Muscle layer of duodenum (tissue), 2 donors: Measurements from ENCODE around the gene NUMBL.

Source experiments
- H3K27ac ChIP-seq: one replicate; pipeline ENCODE4 v1.7.0; 2013; ENCODE audit warnings: mild to moderate bottlenecking, low read length
- H3K27me3 ChIP-seq: one replicate; pipeline ENCODE4 v1.7.0; 2013; ENCODE audit warnings: low read depth, mild to moderate bottlenecking, control low read depth, low read length
- H3K36me3 ChIP-seq, 2 donors: one replicate each; pipeline ENCODE4 v1.7.0; 2013; ENCODE audit warnings: low read length in 2 of 2, control low read depth in 1 of 2, mild to moderate bottlenecking in 1 of 2; ENCODE audit not compliant: insufficient read depth in 2 of 2, control insufficient read depth in 1 of 2
- H3K4me1 ChIP-seq, 2 donors: one replicate each; pipeline ENCODE4 v1.7.0; 2013; ENCODE audit warnings: low read length in 2 of 2, mild to moderate bottlenecking in 2 of 2, control low read depth in 1 of 2, moderate library complexity in 1 of 2; ENCODE audit not compliant: insufficient read depth in 2 of 2, control insufficient read depth in 1 of 2
- H3K4me3 ChIP-seq, 2 donors: one replicate each; pipeline ENCODE4 v1.7.0; 2013; ENCODE audit warnings: low read length in 2 of 2, low read depth in 1 of 2, mild to moderate bottlenecking in 1 of 2
- H3K9me3 ChIP-seq, 2 donors: one replicate each; pipeline ENCODE4 v1.7.0; 2013; ENCODE audit warnings: low read length in 2 of 2, control low read depth in 1 of 2, mild to moderate bottlenecking in 1 of 2; ENCODE audit not compliant: control insufficient read depth in 1 of 2
- donor health status: healthy.

The NUMBL gene

DNA sequence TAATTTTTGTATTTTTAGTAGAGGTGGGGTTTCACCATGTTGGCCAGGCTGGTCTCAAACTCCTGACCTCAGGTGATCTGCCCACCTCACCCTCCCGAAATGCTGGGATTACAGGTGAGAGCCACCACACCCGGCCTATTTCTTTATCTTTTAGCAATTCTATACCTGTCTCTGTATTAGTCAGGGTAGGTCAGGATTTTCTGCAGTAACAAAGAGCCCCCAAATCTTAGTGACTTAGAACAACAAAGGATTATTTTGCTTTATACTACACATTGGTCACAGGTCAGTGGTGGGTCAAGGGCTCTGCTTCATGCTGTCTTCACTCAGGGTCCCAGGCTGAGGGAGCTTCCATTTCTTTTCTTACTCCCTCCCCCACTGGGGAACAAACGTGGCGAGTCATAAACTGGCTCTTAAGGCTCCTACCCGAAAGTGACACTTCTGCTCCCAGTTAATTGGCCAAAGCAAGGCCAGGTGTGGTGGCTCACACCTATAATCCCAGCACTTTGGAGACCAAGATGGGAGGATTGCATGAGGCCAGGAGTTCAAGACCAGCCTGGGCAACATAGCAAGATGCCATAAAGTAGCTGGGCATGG, 33.3 kb upstream of the NUMBL start:
- Histone ChIP-seq H3K36me3 (peaks cover 36 to 46% of the 10 kb centered on the region in 2 donors), H3K4me3 (no peak overlapping the region), H3K4me1 (peaks cover 5 to 15% of the 10 kb centered on the region in 2 donors), H3K9me3 (no peaks in the 10 kb centered on the region), H3K27me3 (no peaks in the 10 kb centered on the region), H3K27ac (no peak overlapping the region)

- peak overlapping the region; percentile 40 for H3K27ac ChIP-seq
- no peaks in the 10 kb centered on the region for H3K9me3 ChIP-seq
- no peaks in the 10 kb centered on the region for H3K27me3 ChIP-seq
- peak overlapping the region; percentile 32 to 94 for H3K4me3 ChIP-seq
- peaks cover 28 to 31% of the 10 kb centered on the region in 2 donors for H3K36me3 ChIP-seq
- peaks cover 5 to 15% of the 10 kb centered on the region in 2 donors for H3K4me1 ChIP-seq
These were observed 31.6 kb upstream of the NUMBL start for GRCh38 chr19:40721936-40722661.

DNA sequence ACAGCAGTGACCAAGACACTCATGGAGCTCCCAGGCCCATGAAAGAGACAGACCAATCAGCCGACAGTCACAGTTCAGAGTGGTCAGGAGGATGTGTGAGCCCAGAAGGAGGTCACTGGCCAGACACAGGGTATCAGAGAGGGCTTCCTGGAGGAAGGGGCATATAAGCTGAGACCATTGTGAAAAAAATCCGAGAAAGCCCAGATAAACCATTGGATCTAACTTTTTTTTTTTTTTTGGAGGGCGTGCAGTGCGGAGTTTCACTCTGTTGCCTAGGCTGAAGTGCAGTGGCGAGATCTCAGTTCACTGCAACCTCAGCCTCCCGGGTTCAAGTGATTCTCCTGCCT, 30.7 kb upstream of the NUMBL start:
- H3K27ac ChIP-seq, result peak overlapping the region; percentile 96
- peaks cover 5 to 15% of the 10 kb centered on the region in 2 donors for H3K4me1 ChIP-seq
- peak overlapping the region; percentile 85 to 94 for H3K4me3 ChIP-seq
- H3K36me3 ChIP-seq, result peaks cover 21 to 28% of the 10 kb centered on the region in 2 donors
- H3K9me3 ChIP-seq, result no peaks in the 10 kb centered on the region
- H3K27me3 ChIP-seq, result no peaks in the 10 kb centered on the region

- H3K27me3 ChIP-seq, result no peaks in the 10 kb centered on the region
- H3K4me1 ChIP-seq, result peaks cover 8 to 15% of the 10 kb centered on the region in 2 donors
- no peaks in the 10 kb centered on the region for H3K9me3 ChIP-seq
- H3K36me3 ChIP-seq, result peaks cover 9 to 19% of the 10 kb centered on the region in 2 donors
- H3K4me3 ChIP-seq, result peak overlapping the region; percentile 85 to 94
- H3K27ac ChIP-seq, result peak overlapping the region; percentile 96
These were observed 29.0 kb upstream of the NUMBL start for GRCh38 chr19:40719414-40719894.

GRCh38 chr19:40718774-40719391, 28.4 kb upstream of the NUMBL start:
- H3K27ac ChIP-seq, result peak overlapping the region; percentile 96
- H3K9me3 ChIP-seq, result no peaks in the 10 kb centered on the region
- peaks cover 3 to 14% of the 10 kb centered on the region in 2 donors for H3K36me3 ChIP-seq
- peaks cover 8 to 15% of the 10 kb centered on the region in 2 donors for H3K4me1 ChIP-seq
- H3K4me3 ChIP-seq, result peak overlapping the region; percentile 85 to 94
- no peaks in the 10 kb centered on the region for H3K27me3 ChIP-seq

DNA sequence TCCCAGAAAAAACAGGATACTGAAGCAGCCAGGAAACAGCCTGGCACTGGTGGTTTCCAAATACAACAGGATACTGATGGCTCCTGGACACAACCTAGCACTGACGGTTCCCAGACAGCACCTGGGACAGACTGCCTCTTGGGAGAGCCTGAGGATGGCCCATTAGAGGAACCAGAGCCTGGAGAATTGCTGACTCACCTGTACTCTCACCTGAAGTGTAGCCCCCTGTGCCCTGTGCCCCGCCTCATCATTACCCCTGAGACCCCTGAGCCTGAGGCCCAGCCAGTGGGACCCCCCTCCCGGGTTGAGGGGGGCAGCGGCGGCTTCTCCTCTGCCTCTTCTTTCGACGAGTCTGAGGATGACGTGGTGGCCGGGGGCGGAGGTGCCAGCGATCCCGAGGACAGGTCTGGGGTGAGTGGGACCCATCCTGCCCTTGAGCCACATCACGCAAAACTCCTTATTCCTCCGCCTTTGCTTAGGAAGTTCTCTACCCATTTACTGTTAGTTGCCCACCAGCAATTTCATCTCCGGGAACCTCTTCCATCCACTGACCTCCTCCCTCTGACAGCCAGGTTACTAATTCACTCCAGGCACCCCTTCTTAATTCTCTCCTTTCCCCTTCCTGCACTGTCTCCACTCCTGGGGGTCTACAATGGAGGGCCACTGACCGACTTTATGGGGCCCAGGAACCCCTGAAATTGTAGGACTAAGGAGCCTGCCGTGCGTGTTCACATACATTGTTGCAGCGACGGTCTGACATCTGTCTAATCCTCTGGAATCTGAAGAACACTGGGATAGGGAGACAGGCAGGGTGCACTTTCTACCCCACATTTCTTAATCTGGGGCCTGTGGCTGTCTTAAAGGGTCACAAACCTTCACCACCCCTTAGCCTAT, 27.7 kb upstream of the NUMBL start:
- no peaks in the 10 kb centered on the region for H3K9me3 ChIP-seq
- H3K4me3 ChIP-seq, result peak overlapping the region; percentile 85 to 94
- H3K27me3 ChIP-seq, result no peaks in the 10 kb centered on the region
- peak overlapping the region; percentile 96 for H3K27ac ChIP-seq
- peaks cover 0 to 9% of the 10 kb centered on the region in 2 donors for H3K36me3 ChIP-seq
- H3K4me1 ChIP-seq, result peaks cover 8 to 15% of the 10 kb centered on the region in 2 donors

GRCh38 chr19:40717325-40717879, 27.0 kb upstream of the NUMBL start:
- Histone ChIP-seq H3K4me3 (peak overlapping the region; percentile 85 to 94), H3K4me1 (peaks cover 8 to 13% of the 10 kb centered on the region in 2 donors), H3K9me3 (no peaks in the 10 kb centered on the region), H3K27me3 (no peaks in the 10 kb centered on the region), H3K27ac (peak overlapping the region; percentile 96), H3K36me3 (peaks cover 0 to 9% of the 10 kb centered on the region in 2 donors)

DNA sequence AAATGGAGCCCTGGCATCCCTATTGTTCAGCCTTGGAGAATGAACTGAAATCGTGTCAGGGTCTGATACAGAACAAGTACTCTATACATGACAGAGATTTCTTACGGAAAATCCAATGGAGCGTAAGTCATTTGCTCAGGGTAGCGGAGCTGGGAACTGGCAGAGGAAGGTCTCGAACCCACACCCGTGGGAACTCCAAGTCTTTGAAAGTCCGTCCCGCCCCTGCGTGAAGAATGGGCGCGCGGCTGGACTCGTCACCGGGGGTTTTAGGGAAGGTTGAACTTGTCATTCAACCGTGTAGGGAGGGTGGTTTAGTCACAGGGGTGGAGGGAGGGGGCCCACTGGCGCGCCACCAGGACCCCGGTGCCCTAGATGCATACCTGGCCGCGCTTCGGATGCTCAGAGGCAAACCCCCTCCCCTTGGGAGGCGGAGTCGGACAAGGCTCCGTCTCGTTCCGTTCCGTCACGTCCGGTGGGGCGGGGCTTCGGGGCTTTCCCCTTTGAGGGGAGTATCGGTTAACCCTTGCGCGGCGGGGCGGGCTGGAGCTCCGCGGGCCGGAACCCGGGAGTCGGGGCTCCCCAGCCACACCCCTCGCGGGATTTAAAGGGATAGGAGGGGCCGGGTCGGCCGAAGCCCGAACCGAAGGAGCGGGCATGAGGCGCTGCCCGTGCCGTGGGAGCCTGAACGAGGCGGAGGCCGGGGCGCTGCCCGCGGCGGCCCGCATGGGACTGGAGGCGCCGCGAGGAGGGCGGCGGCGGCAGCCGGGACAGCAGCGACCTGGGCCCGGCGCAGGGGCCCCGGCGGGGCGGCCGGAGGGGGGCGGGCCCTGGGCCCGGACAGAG, 26.3 kb upstream of the NUMBL start, which contains the start of the genes COQ8B and ITPKC:
TSS of gene COQ8B (minus strand) at position 405 of the 843 bp plus-strand sequence. CDS start 2,254 bp downstream, outside the sequence.
TSS of gene ITPKC (plus strand) at position 631 of the 843 bp plus-strand sequence. CDS start at position 655, 24 bp downstream.
- Histone ChIP-seq H3K4me1 (peaks cover 8% of the 10 kb centered on the region in 2 donors), H3K36me3 (peaks cover 0 to 9% of the 10 kb centered on the region in 2 donors), H3K27ac (peak within 1 kb of the TSS; percentile 96), H3K9me3 (no peaks in the 10 kb centered on the region), H3K27me3 (no peaks in the 10 kb centered on the region), H3K4me3 (peak within 1 kb of the TSS; percentile 85 to 94)

DNA sequence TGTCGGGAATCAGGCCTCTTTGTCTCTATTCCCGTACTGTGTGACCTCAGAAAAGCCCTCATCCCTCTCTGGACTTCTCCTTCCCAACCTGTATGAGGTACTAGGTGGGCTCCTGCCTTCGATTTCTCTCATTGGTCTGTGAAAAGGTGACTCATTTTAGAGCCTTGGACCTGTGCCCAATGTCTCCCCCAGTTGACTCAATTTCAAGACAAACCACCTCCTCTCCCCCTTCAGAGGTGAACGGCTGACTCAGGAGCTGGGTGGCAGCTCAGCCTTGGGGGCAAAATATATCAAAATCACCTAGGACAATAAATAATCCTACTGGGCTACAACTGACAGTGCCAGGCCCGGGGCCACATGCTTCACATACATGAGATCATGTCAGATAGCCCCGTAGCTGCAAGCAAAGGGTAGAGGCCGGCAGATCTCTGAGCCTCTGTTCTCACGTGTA, 25.6 kb upstream of the NUMBL start:
- Histone ChIP-seq H3K27ac (peak overlapping the region; percentile 96), H3K9me3 (no peaks in the 10 kb centered on the region), H3K27me3 (no peaks in the 10 kb centered on the region), H3K4me3 (peak overlapping the region; percentile 83 to 94), H3K4me1 (peaks cover 5 to 8% of the 10 kb centered on the region in 2 donors), H3K36me3 (peaks cover 0 to 15% of the 10 kb centered on the region in 2 donors)
